Measurements from ENCODE around the gene MEF2D. TPM values are rescaled to one million over a fixed set of nuclear protein-coding genes. Genes with fewer than 3 reads are reported as not detected.

The MEF2D gene
- total RNA-seq, 1 experiment from 2014 or later, result 17.3 TPM

DNA sequence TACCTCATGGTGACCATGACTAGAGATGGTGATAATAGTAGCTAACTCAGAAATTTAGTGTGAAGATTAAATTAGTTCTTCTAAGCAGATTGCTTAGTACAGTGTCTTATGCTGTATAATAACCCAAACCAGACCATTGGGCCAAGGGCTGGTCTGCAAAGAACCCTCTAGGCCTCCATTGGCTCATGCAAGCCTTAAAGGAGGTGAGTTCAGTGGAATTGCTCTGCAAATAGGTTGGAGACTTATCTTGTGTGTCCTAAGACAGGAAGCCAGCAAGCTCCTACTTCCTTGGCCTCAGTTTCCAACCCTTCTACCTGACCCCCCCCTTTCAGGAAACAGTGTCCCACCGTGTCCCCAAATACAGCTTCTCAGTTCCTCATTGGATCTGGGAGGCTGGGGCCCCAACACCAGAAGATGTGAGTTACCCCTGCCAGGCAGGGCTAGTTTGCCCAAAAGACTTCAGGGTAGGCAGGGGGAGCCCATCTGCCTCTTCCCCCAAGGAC is 1.9 kb upstream of the MEF2D start:
- ATAC-seq (no peak), DNase-seq (no peak)
- 0 out of 2 replicates have a peak overlapping the region, but pooled peaks have one; percentile 14 for H2AFZ ChIP-seq (ENCODE audit: low read length)
- 0 out of 2 replicates have a peak overlapping the region, but pooled peaks have one; percentile 6 for H3K4me3 ChIP-seq (ENCODE audit: low read length)
- peaks cover 30% of the 10 kb centered on the region for H3K79me2 ChIP-seq (ENCODE audit: low read length)
- no peaks in the 10 kb centered on the region for H3K9me2 ChIP-seq (replicated peaks; ENCODE audit: low read length)
- CTCF ChIA-PET, result no interaction called here
- H3K9me3 ChIP-seq (ENCODE audit: low read length), result no peaks in the 10 kb centered on the region
- peak overlapping the region; percentile 98 for H3K9ac ChIP-seq (ENCODE audit: low read length)
- peak overlapping the region; percentile 96 for H3K27ac ChIP-seq (ENCODE audit: low read length)
- H4K20me1 ChIP-seq (ENCODE audit: low read length), result peaks cover 18% of the 10 kb centered on the region
- no TSS peak for BruUV-seq (replicated peaks)
- no peaks in the 10 kb centered on the region for H3K36me3 ChIP-seq (ENCODE audit: low read depth, low read length)
- no peaks in the 10 kb centered on the region for H3F3A ChIP-seq (ENCODE audit: low read length, unreplicated experiment)
- no peaks in the 10 kb centered on the region for H3K27me3 ChIP-seq (ENCODE audit: low read length)
- peaks cover 62% of the 10 kb centered on the region for H3K4me1 ChIP-seq (ENCODE audit: insufficient read depth, low read length)
- H3K4me2 ChIP-seq (ENCODE audit: low read length), result peak overlapping the region; percentile 68
- TF ChIP-seq, protein P1, sequence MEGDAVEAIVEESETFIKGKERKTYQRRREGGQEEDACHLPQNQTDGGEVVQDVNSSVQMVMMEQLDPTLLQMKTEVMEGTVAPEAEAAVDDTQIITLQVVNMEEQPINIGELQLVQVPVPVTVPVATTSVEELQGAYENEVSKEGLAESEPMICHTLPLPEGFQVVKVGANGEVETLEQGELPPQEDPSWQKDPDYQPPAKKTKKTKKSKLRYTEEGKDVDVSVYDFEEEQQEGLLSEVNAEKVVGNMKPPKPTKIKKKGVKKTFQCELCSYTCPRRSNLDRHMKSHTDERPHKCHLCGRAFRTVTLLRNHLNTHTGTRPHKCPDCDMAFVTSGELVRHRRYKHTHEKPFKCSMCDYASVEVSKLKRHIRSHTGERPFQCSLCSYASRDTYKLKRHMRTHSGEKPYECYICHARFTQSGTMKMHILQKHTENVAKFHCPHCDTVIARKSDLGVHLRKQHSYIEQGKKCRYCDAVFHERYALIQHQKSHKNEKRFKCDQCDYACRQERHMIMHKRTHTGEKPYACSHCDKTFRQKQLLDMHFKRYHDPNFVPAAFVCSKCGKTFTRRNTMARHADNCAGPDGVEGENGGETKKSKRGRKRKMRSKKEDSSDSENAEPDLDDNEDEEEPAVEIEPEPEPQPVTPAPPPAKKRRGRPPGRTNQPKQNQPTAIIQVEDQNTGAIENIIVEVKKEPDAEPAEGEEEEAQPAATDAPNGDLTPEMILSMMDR (conservative IDR thresholded peaks at IDR 0.05; ENCODE audit: low read depth, low read length), result no peak
- no peak for TF ChIP-seq EZH2 (IDR thresholded peaks at IDR 0.05; ENCODE audit: low read length, unreplicated experiment)
- no peak for TF ChIP-seq EZH2phosphoT487 (IDR thresholded peaks at IDR 0.05; ENCODE audit: borderline replicate concordance, low read length)
- POLR2A ChIA-PET (ENCODE audit: unreplicated experiment), result interaction anchor here (0.6 to 1.8 kb wide), 3 partner anchors 45 to 467 kb away, joined by 5 to 16 read pairs (median 7); no protein-coding TSS in a partner anchor
- intact Hi-C loops (cut with micrococcal nuclease), result no loop called here

DNA sequence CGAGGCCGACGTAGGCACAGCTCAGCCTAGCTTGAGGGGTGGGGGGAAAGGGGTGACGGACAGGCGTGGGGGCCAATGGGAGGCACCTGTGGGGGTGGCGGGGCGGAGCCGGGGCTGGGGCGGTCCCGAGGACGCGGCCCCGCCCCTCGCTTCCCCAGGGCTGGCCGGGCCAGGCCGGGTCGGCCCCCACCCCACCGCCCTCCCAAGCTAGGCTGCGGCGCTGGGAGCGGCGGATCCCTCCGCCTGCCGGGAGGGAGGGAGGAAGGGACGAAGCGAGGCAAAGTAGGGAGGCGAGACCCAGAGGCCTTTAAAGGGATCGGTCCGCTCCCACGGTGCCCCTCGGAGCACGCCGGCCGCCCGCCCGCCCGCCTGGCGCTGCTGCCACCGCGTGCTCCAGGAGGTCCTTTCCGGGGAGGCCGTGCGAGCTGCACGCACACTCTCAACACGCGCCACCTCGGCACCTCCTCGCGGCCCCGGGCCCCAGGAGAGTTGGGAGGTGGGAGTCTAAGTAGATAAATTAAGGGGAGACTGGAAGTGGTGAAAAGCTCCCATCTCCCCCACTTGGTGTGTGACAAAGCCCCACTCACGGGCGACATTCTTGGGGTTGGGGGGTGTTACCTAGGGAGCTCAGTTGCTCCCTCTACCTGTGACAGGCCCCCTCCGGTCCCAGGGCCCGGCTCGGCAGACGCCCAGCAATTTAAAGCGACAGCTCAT is 375 bp upstream of the MEF2D start:
- CTCF ChIA-PET, result interaction anchor here (0.5 to 1.7 kb wide), 19 partner anchors 21 to 258 kb away, joined by 3 to 21 read pairs (median 3); partner anchors contain the start of genes HAPLN2, ISG20L2 and METTL25B
- intact Hi-C loops (cut with micrococcal nuclease), result loop anchor here (1.0 to 2.0 kb wide), 2 partner anchors 45 to 70 kb away; no protein-coding TSS in a partner anchor
- peak; percentile 60 for ATAC-seq
- BruUV-seq (replicated peaks), result TSS peak; percentile 64
- H3K4me2 ChIP-seq (ENCODE audit: low read length), result peak overlapping the region; percentile 92
- H3K4me1 ChIP-seq (ENCODE audit: insufficient read depth, low read length), result peaks cover 74% of the 10 kb centered on the region
- POLR2A ChIA-PET (ENCODE audit: unreplicated experiment), result interaction anchor here (0.5 to 1.8 kb wide), 15 partner anchors 23 to 255 kb away, joined by 3 to 16 read pairs (median 5); partner anchors contain the start of genes ISG20L2 and NAXE
- no peaks in the 10 kb centered on the region for H3K9me2 ChIP-seq (replicated peaks; ENCODE audit: low read length)
- peak overlapping the region; percentile 95 for H3K4me3 ChIP-seq (ENCODE audit: low read length)
- H4K20me1 ChIP-seq (ENCODE audit: low read length), result peaks cover 33% of the 10 kb centered on the region
- DNase-seq, result peak; percentile 97
- H3K79me2 ChIP-seq (ENCODE audit: low read length), result peaks cover 45% of the 10 kb centered on the region
- H3K27me3 ChIP-seq (ENCODE audit: low read length), result no peaks in the 10 kb centered on the region
- TF ChIP-seq EZH2phosphoT487 (IDR thresholded peaks at IDR 0.05; ENCODE audit: borderline replicate concordance, low read length) (peak; percentile 81), EZH2 (IDR thresholded peaks at IDR 0.05; ENCODE audit: low read length, unreplicated experiment) (no peak)
- TF ChIP-seq, protein P1 (conservative IDR thresholded peaks at IDR 0.05; ENCODE audit: low read depth, low read length), result peak; percentile 83
- H2AFZ ChIP-seq (ENCODE audit: low read length), result peak overlapping the region; percentile 83
- H3K9ac ChIP-seq (ENCODE audit: low read length), result peak overlapping the region; percentile 98
- no peaks in the 10 kb centered on the region for H3F3A ChIP-seq (ENCODE audit: low read length, unreplicated experiment)
- peak overlapping the region; percentile 96 for H3K27ac ChIP-seq (ENCODE audit: low read length)
- H3K36me3 ChIP-seq (ENCODE audit: low read depth, low read length), result no peaks in the 10 kb centered on the region
- no peaks in the 10 kb centered on the region for H3K9me3 ChIP-seq (ENCODE audit: low read length)
